Nephron (organoid): ENCODE results near the gene TRMT1.

Experiments used
- H3K27ac Mint-ChIP-seq, 3 experiments: 2 replicates each; pipeline ENCODE4 v1.8.0; 2020; ENCODE audit warnings: mixed read lengths in 3 of 3, mild to moderate bottlenecking in 2 of 3, moderate library complexity in 1 of 3
- H3K27me3 Mint-ChIP-seq: 2 replicates; pipeline ENCODE4 v1.8.0; 2021; ENCODE audit warnings: low read depth, mild to moderate bottlenecking, moderate library complexity, mixed read lengths
- H3K36me3 Mint-ChIP-seq: 2 replicates; pipeline ENCODE4 v1.8.0; 2020; ENCODE audit warnings: low read depth, mixed read lengths
- H3K4me1 Mint-ChIP-seq: 2 replicates; pipeline ENCODE4 v1.8.0; 2020; ENCODE audit warnings: mixed read lengths
- H3K4me3 Mint-ChIP-seq, 3 experiments: 2 replicates each; pipeline ENCODE4 v1.8.0; 2020; ENCODE audit warnings: mild to moderate bottlenecking in 3 of 3, mixed read lengths in 3 of 3, moderate library complexity in 2 of 3
- H3K9me3 Mint-ChIP-seq: 2 replicates; pipeline ENCODE4 v1.8.0; 2020; ENCODE audit warnings: mixed read lengths
- TF ChIP-seq, protein P1 (sequence below), 3 experiments: fragments of 200-600 bp; sonication (generic); IDR thresholded peaks; one replicate each; pipeline ENCODE4 v1.5.0; 2021; ENCODE audit warnings: antibody characterized with exemption in 3 of 3; ENCODE audit not compliant: unreplicated experiment in 3 of 3

The TRMT1 gene

DNA sequence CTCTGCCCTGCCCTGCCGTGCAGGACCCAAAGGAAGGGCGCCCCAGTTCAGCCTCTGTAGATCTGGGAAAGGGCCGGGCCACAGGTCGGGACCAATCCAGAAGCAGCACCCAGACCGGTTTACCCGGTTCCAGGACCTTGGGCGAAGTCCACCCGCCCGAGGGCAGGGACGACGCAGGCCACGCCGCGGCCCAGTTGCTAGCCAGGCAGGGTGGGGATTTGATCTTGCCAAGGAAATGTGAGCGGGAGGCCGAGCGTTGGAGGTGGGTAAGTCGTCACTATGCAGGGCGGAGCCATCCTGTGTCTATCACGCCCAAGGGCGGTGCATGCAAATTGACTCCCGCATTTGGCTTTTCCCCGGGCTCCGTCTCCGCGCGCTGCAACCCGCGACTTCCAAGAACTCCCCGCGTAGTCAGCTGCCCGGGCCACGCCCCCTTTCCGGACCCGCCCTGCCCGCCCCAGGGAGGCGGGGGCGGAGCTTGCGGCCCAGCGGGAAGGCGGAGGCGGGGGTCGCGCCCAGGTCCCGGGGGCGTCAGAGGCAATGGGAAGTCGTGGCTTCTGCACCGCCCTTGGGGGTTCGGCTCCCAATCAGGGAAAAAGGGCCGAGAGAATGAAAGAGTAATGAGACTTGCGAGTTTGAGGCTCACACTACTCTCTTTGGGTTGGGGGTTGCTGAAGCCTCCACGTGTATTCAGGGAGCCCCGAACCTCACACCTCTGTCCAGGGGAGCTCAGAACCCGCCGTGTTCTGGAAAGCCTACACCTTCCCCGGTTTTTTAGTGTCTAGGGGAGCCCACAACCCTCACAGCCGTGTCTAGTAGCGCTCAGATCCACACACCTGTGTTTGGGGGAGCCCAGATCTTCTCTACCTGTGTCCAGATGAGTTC is 46.4 kb upstream of the TRMT1 start:
- Mint-ChIP-seq H3K4me1 (peaks cover 49% of the 10 kb centered on the region), H3K36me3 (no peaks in the 10 kb centered on the region)
- TF ChIP-seq, protein P1, sequence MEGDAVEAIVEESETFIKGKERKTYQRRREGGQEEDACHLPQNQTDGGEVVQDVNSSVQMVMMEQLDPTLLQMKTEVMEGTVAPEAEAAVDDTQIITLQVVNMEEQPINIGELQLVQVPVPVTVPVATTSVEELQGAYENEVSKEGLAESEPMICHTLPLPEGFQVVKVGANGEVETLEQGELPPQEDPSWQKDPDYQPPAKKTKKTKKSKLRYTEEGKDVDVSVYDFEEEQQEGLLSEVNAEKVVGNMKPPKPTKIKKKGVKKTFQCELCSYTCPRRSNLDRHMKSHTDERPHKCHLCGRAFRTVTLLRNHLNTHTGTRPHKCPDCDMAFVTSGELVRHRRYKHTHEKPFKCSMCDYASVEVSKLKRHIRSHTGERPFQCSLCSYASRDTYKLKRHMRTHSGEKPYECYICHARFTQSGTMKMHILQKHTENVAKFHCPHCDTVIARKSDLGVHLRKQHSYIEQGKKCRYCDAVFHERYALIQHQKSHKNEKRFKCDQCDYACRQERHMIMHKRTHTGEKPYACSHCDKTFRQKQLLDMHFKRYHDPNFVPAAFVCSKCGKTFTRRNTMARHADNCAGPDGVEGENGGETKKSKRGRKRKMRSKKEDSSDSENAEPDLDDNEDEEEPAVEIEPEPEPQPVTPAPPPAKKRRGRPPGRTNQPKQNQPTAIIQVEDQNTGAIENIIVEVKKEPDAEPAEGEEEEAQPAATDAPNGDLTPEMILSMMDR (IDR thresholded peaks at IDR 0.05; ENCODE audit: unreplicated experiment in 3 of 3), result no peak

DNA sequence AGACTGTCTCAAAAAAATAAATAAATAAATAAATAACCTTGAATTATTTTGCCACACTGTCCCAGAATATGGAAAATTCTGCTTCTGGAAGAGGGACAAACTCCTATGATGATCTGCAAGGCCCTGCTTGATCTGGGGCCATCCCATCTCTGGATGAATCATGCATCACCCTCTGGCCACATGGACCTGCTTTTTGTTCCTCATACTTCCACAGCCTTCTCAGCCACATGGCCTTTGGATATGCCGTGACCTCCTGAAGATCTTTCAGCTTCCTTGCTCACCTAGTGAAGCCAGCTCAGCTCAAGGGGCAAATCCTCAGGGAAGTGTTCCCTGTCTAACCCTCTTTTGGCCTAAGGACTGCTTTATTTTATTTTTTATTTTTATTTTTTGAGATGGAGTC is 44.0 kb upstream of the TRMT1 start:
- Mint-ChIP-seq H3K4me1 (peaks cover 38% of the 10 kb centered on the region), H3K9me3 (no peaks in the 10 kb centered on the region), H3K27ac (peak overlapping the region in 2 of 3 experiments; percentile 50 to 51), H3K27me3 (no peaks in the 10 kb centered on the region), H3K4me3 (peak overlapping the region in 1 of 3 experiments; percentile 54), H3K36me3 (no peaks in the 10 kb centered on the region)
- TF ChIP-seq, protein P1 (IDR thresholded peaks at IDR 0.05; ENCODE audit: unreplicated experiment in 3 of 3), result no peak

More for the DNA sequence above, 46.4 kb upstream of the TRMT1 start:
- Mint-ChIP-seq H3K9me3 (no peaks in the 10 kb centered on the region), H3K4me3 (peak overlapping the region; percentile 74 to 83 (median 75)), H3K27ac (peak overlapping the region; percentile 100), H3K27me3 (no peaks in the 10 kb centered on the region)

GRCh38 chr19:13159713-13160112 is 43.2 kb upstream of the TRMT1 start:
- H3K36me3 Mint-ChIP-seq, result peaks cover under 1% of the 10 kb centered on the region
- H3K9me3 Mint-ChIP-seq, result no peaks in the 10 kb centered on the region
- peaks cover 36% of the 10 kb centered on the region for H3K4me1 Mint-ChIP-seq
- peak overlapping the region; percentile 29 to 53 (median 44) for H3K27ac Mint-ChIP-seq
- H3K27me3 Mint-ChIP-seq, result no peaks in the 10 kb centered on the region
- peak overlapping the region in 1 of 3 experiments; percentile 43 for H3K4me3 Mint-ChIP-seq
- TF ChIP-seq, protein P1 (IDR thresholded peaks at IDR 0.05; ENCODE audit: unreplicated experiment in 3 of 3), result no peak

DNA sequence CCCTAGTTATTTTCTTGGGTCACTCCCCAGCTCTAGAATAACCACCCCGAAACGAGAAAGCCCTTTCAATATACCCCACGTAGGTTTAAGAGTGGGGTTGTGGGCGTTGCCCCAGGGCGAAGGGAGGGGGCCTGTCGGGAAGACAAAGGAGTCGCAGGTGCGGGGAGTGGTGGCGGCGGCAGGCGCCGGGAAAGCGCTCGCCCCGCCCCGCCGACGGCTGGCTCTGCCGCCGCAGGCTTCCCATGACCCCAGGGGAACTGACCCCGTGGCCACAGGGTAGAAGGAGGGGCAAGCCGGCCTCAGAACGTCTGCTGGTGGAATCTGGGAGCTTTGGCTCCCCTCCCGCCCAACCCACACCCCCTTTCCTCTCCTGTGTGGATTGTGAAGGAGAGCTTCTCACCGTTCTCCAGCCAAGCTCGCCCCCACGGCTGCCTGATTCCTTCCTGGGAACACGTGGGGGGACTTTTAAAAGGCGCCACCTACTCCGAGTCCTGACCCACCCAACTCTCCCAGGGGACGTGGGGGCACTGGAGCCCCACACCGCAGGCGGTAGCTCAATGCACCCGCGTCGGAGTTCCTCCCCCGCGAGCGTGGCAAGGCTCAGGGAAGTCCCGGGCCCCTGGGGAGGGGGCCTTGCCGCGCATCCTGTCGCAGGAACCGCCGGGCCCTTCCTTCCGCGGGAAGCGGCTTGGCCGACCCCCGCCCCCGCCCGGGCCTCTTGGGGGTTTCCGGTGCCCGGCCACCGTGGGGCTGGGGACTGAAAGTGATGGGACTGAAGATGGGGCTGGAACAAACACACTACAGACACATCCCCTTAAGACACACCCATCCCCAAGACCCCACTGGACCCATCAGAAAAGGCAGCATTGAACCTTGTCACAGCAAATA is 39.2 kb upstream of the TRMT1 start:
- Mint-ChIP-seq H3K27me3 (peaks cover 5% of the 10 kb centered on the region), H3K4me3 (peak overlapping the region; percentile 95 to 100 (median 100)), H3K4me1 (peaks cover 11% of the 10 kb centered on the region), H3K36me3 (peaks cover 11% of the 10 kb centered on the region), H3K27ac (peak overlapping the region; percentile 94 to 98 (median 95)), H3K9me3 (no peaks in the 10 kb centered on the region)
- TF ChIP-seq, protein P1 (IDR thresholded peaks at IDR 0.05; ENCODE audit: unreplicated experiment in 3 of 3), result no peak

DNA sequence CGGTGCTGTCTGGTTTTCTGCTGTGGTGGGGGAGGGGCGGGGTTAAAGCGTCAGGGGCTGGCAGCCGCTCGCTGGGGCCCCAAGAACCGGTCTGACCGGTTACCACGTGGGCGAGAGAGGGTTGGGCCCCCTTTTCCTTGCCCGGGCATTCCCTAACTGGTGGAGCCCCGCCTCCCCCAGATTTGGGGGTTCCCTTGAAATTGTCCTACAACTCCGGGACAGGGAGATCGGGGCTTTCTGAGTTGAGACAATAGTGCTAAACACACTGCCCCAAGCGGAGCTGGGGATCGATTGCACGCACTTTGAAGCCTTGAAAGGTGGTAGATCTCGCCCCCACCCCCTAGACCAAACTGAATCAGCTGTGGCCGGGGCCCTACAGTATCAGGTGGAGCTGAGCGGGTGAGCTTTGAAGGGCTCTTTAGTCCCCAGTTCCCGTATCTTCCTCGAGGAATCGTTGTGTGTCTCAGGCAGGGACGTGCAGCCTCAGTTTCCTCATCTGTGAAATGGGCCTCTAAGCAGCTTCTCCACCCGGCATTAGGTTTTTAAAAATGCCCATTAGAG is 38.5 kb upstream of the TRMT1 start:
- H3K27ac Mint-ChIP-seq, result peak overlapping the region; percentile 94 to 98 (median 95)
- peak overlapping the region; percentile 95 to 100 (median 100) for H3K4me3 Mint-ChIP-seq
- no peaks in the 10 kb centered on the region for H3K9me3 Mint-ChIP-seq
- TF ChIP-seq, protein P1 (IDR thresholded peaks at IDR 0.05; ENCODE audit: unreplicated experiment in 3 of 3), result peak in 1 of 3 experiments; percentile 18
- peaks cover 5% of the 10 kb centered on the region for H3K27me3 Mint-ChIP-seq
- H3K4me1 Mint-ChIP-seq, result peaks cover 11% of the 10 kb centered on the region
- peaks cover 11% of the 10 kb centered on the region for H3K36me3 Mint-ChIP-seq
